ENCODE measurements around the gene CEACAM19.

GRCh38 chr19:44726465-44726864 is 55.2 kb downstream of the CEACAM19 start:
- no peak for TF ChIP-seq POLR2A (IDR thresholded peaks at IDR 0.05)
- TF ChIP-seq CTCF (IDR thresholded peaks at IDR 0.05 in 8 of 11, conservative IDR thresholded peaks at IDR 0.05 in 3 of 11), result no peak
- TF ChIP-seq POLR2AphosphoS5 (IDR thresholded peaks at IDR 0.05), result no peak

Data from spleen (tissue), 7 donors.